HG02973 (cell line): ENCODE data around the gene KIRREL2.
A peak's percentile ranks its signal among the peaks of the same experiment; 100 is the strongest.

Experiments
- ATAC-seq: cut with Tn5 transposase; IDR thresholded peaks from one replicate; pipeline ENCODE4 v1.9.1; 2021; ENCODE audit warnings: moderate library complexity; ENCODE audit not compliant: unreplicated experiment

Gene KIRREL2

DNA sequence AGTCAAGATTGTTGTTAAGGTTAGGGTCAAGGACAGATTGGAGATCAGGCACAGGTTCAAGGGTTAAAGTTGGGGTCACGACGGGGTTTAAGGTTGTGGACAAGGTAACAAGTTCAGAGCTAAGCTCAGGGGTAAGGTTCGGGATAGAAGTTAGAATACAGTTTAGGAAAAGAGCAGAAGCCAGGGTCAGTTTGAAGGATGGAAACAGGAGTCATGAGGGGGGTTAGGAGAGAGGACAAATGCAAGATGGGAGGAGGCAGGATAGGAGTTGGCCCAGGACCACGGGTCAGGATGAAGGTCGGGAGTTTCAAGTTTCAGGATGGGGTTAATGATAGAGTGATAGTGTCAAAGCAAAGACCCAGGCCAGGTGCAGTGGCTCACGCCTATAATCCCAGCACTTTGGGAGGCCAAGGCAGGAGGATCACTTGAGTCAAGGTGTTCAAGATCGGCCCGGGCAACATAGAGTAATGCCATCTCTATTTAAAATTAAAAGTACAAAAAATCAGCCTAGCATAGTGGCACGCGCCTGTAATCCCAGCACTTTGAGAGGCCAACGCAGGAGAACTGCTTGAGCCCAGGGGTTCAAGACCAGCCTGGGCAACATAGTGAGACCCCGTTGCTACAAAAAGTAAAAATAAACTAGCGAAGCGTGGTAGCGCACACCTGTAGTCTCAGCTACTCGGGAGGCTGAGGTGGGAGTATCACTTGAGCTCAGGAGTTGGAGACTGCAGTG, 12.1 kb upstream of the KIRREL2 start:
- ATAC-seq, result no peak

DNA sequence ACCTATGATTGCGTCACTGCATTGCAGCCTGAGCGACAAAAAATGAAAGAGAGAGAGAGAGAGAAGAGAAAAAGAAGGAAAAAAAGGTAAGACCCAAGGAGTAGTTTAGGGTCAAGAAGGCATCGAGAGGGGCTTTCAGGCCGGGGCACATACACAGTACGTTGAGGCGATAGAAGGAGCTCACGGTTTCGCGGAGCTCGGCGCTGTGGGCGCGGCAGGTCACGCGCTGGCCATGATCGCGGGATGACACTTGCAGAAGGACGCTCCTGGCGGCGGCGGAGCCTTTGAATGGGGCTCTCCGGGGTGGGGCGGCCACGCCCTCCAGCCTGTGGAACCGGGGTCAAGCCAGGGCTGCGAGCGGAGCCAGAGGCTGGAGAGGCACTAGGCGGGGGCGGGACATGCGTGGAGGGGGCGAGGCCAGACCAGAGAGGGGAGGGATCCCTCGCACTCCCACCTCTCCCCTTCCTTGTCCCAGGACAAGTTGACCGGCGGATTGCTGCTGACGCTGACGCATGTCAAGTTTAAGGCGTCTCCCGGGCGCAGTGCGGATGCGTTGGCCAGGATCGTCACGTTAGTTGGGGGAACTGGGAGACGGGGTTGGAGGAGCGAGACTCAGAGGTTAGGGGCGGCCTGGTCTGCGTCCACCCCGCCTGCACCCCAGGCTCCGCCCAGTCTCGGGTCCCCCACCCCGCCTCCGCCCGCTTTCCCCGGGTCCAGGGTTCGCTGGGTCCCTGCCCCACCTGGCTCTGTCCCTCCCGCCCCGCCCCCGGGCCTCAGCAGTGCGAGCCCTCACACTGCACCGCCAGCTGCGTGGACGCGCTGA, 11.3 kb upstream of the KIRREL2 start:
- no peak for ATAC-seq

DNA sequence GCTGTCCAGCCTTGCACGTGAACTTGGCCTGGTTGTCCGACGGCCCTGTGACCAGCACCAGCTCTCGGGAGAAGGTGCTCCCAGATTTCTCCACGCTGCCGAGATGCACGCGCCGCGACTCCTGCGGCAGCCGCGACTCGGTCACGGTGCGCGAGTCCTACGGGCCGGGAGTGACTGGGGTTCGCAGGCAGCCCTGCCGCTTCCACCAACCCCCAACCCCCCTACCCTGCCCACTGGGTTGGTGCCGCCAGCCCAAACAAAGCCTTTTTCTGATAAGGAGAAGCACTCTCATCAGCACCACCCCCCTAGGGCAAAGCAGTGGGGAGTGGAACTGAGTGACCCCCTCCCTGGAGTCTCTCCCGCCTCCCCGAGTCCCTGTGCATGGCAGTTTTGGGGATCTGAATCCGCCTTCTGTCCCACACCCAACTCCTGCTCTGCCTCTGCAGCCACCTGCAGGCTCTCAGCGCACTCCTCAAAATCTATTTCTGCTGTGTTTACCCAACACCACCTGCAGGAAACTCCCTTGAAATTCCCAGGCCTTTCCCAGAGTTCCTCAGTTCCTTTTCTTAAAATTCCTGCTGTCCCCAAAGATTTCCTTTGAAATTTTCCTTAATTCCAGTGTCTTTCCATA, 10.6 kb upstream of the KIRREL2 start:
- ATAC-seq, result no peak

DNA sequence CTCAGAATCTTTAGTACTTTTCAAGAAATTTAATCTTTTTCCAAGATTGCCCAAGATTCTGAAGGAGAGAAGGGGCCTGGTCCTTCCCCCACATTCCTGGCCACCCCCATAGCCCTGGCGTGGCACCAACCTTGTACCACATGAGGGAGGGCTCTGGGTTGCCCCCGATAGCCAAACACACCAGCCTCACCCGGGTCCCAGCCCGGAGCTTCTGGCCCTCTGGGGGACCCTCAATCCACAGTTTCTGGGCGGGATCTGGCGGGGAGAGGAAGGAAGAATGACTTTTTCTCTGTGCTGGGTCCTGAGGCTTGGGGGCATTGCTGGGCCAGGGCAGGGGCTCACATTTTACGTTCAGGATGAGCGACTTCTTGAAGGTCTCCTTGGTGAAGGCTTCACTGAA, 8.8 kb upstream of the KIRREL2 start:
- no peak for ATAC-seq

DNA sequence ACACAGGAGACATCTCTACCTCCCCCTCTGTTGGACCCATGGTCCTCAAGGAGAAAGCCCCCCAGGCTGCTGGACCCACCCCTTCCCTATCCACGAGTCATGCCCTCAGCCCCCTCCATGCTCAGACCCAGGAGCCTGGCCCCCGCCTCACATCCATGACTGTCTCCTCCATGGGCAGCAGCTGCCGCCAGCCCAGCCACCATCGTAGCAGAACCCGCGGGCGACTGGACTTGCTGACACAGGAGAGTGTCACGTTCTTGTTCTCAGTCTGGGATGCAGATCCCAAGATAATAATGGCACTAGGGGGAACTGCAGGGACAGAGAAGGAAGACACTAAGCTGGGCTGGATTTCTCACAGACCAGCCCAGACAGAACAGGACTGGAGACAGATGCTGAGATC, 8.2 kb upstream of the KIRREL2 start:
- ATAC-seq, result no peak

DNA sequence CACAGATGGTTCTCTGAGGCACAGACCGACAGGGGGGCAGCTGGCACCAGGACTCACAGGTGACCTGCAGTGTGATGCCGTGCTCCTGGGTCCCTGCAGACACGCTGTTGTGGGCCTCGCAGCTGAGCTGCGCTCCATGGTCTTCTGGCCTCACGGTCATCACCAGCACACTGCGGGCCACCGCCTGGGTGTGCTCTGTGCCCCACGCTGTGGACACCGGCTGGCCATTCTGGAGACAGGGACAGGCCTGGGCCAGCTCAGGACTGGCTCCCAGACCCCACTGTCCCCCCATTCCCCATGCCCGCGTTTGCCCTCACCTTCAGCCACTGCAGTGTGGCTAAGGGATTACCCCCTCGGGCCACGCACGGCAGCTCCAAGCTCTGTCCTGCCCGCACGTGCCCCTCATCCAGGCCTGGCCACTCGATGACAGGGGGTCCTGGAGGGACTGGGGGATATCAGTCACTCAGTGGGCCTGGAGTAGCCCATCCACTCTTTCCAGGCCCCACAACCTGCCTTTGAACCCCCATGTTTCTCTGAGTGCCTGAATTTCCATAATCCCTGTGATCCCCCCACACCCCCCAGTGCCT, 7.7 kb upstream of the KIRREL2 start:
- ATAC-seq, result no peak

DNA sequence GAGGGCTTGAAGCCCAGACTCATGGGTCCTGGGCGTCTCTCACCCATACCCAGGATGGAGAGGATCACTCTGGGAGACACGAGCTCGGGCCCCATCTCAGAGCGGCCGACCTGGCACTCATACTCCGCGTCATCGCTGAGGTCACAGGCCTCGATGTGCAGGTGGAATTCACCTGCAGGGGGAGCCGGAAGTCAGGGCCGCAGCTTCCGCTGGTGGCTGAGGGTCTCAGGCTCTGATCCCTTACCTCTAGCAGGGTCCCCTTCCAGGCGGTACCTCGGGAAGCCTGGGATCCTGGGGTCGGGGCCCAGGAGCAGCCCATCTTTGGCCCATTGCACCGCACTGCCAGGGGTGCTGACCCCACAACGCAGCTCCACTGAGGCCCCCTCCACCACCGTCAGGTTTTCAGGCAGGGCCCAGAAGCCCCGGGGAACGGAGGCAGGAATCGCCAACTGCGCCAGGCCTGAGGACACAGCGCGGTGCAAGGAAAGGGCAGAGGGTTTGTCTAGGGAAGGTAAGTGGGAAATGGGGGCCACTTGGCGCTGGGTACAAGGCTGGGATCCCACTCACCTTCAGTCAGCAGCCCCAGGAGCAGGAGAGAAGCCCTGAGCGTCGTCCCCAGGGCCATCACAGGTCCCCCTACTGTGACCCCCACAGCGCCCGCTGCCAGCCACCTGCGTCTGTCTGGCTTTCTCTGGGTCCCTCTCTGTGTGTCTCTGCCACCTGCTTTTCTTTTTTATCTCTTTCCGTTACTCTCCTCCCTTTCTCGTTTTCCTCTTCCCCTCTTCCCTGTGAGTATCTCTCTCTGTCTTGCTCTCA, 5.3 kb upstream of the KIRREL2 start:
- ATAC-seq, result no peak

DNA sequence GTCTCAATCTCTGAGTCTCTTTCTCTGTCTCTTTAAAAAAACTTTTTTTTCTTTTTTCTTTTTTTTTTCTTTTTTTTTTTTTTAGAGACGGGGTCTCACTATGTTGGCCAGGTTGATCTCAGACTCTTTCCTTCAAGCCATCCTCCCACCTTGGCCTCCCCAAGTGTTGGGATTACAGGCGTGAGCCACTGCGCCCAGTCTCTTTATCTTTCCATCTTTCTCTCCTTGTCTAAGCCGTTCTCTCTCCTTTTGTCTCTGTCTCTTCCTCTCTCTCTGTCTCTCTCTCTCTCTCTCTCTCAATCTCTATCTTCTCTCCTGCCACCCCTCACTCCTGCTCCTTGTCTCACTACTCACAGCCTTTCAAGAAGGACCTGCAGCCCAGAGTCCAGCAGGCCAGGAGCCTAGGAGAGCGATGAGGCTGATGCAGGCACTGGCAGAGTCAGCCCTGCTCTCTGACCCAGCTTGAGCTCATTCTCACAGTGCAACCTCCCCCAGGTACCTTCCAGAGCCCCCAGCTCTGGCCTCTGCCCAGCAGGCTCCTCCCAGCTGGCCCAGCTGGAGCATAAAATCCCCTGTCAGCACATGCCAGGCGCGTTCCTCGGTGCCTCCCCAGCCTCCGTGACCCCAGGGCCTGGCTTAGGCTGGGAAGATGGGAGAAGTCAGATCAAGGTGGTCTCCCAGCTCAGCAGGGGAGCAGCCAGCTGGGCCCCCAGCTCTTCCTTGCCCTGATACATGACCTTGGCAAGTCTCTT, 4.5 kb upstream of the KIRREL2 start, which contains the start of gene NPHS1:
Gene NPHS1, minus strand, starts transcription at position 476 of the 752 bp plus-strand sequence. CDS start 667 bp downstream, outside the sequence.
- ATAC-seq, result no peak

DNA sequence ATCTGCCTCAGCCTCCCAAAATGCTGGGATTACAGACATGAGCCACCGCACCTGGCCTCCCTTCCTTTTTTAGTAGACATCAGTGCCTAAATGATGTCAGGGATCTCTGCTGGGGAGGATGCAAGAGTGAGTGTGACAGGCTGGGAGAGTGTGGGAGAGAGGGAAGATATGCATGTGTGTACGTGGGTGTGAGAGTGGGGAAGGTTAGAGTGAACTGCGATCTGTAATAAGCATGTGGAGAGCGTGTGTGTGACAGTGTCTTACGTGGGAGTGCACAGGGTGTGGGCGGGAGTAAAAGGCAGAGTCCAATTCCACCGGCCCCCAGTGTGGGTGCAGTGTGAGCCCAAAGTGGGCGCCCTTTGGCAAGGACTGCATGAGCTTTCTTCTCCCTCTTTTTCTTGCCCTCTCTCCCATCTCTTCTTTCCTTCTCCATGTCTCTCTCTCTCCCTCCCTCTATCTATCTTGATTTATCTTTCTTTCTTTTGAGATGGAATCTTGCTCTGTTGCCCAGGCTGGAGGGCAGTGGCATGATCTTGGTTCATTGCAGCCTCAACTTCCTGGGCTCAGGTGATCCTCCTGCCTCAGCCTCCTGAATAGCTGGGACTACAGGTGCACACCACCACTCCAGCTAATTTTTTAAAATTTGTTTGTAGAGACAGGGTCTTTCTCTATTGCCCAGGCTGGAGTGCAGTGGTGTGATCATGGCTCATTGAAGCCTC, 3.5 kb upstream of the KIRREL2 start:
- no peak for ATAC-seq

DNA sequence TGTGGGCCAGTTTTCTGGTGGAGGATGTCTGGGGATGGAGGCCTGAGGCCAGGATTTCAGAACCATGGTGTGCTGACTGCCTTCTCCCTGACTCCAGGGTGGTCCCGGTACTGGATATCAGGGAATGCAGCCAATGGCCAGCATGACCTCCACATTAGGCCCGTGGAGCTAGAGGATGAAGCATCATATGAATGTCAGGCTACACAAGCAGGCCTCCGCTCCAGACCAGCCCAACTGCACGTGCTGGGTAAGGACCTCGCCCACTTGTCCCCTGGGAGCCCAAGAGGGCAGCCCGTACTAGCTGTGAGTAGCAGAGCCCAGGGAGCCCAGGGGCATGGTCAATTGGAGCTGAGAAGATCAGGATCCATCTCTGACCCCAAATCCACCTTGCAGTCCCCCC, 1.6 kb downstream of the KIRREL2 start:
- no peak for ATAC-seq

DNA sequence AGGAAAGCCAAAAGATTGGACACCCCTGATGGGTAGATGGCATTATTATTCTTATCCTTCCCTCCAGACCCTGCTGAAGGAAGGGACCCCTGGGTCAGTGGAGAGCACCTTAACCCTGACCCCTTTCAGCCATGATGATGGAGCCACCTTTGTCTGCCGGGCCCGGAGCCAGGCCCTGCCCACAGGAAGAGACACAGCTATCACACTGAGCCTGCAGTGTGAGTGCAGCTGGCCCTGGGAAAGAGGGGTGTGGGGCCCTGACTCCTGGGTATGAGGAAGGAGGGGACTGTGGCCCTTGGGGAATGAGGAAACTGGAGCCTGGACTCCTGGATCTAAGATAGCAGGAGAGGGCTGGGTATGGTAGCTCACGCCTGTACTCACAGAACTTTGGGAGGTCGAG, 2.7 kb downstream of the KIRREL2 start:
- ATAC-seq, result no peak

DNA sequence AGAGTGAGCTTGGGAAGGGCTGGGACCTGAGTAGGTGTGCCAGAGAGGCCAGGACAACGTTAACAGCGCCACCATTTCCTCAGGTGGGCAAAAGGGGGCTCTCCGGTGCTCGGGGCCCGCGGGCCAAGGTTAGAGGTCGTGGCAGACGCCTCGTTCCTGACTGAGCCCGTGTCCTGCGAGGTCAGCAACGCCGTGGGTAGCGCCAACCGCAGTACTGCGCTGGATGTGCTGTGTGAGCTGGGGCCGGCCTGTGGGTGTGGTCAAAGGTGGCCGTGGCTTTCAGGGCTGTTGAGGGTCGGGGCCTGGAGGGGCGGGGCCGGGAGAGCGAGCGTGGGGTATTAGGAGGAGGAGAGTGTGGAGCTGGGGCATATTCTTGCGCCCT, 3.7 kb downstream of the KIRREL2 start:
- ATAC-seq, result no peak

DNA sequence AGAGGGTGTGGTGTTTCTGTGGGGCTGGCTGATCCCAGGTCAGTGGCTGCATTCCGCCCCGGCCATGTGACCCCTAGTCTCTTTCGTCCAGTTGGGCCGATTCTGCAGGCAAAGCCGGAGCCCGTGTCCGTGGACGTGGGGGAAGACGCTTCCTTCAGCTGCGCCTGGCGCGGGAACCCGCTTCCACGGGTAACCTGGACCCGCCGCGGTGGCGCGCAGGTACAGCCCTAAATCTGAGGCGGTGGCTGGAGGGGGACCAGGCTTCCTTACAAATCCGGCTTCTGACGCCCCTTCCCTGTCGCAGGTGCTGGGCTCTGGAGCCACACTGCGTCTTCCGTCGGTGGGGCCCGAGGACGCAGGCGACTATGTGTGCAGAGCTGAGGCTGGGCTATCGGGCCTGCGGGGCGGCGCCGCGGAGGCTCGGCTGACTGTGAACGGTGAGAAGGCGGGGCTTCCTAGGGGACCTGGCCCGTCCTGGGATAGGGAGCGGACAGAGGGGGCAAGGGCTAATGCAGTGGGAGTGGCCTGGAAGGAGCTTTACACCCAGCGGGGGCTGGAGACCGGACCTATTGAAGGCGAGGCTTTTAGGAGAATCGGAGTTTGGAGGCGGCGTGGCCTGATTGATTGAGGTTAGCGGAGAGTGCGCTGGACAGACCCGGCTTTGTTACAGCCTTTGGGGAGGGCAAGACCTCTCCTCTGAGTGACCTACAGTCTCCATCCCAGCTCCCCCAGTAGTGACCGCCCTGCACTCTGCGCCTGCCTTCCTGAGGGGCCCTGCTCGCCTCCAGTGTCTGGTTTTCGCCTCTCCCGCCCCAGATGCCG, 4.3 kb downstream of the KIRREL2 start:
- ATAC-seq, result no peak

DNA sequence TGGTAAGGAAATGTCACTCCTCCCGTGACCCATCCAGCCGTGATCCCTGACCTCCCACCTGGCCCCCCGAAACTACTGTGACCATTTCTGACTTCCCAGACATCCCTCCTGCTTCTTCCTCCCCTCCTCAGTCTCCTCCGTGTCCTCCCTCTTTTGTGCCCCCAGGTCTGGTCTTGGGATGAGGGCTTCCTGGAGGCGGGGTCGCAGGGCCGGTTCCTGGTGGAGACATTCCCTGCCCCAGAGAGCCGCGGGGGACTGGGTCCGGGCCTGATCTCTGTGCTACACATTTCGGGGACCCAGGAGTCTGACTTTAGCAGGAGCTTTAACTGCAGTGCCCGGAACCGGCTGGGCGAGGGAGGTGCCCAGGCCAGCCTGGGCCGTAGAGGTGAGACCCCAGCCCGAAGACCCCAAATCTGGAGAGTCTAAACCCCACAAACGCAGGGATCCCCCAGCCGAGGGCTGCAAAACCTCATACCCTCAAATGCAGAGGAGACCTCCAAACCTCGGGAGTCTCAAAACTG, 5.0 kb downstream of the KIRREL2 start:
- ATAC-seq, result no peak

DNA sequence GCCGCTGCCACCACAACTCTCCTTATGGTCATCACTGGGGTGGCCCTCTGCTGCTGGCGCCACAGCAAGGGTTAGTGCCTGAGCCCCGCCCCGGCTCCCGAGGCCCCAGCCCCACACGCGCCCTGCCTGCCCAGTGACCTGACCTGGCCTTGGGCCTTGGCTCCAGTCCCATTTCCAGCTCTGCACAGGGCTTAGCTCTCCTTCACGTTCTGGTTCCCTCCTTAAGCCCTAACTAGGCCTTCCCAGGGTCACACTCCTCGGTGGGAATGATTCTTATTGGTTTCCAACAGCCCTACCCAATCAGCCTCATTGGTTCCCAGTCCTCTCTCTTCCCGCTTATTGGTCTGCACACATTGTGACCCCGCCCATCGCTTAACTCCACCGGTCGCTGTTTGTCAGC, 5.8 kb downstream of the KIRREL2 start:
- ATAC-seq, result no peak

DNA sequence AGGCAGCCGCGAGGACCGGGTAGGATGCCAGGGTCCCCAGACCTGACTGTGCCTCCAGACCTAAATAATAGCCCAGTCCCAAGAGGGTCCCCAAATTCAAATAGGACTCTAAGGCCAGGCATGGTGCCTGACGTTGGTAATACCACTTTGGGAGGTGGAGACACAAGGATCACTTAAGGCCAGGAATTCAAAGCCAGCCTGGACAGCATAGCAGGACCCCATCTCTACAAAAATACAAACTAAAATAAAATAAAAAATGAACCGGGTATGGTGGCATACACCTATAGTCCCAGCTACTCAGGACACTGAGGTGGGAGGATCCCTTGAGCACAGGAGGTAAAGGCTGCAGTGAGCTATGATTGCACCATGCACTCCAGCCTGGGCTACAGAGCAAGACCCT, 6.3 kb downstream of the KIRREL2 start:
- ATAC-seq, result no peak

DNA sequence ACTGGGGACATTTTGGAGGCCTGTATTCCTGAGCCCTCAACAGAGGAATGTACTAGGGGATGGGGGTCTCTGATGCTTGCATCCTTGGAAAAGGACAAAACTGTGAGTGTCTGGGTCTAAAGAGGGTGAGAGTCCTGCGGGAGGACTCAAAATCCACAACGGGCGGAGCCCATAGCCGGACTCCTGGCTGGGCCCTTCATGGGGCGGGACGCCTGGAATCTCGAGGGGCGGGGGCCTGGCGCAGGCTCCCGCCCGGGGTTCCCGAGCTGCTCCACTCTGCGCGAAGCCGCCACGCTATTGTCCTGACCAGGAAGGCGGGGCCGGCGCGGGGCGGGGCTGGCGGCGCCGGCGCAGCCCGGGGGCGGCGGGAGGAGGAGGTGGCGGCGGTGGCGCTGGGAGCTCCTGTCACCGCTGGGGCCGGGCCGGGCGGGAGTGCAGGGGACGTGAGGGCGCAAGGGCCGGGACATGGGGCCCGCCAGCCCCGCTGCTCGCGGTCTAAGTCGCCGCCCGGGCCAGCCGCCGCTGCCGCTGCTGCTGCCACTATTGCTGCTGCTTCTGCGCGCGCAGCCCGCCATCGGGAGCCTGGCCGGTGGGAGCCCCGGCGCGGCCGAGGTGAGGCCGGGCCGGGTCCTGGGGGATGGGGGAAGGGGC, 11.6 kb downstream of the KIRREL2 start, which contains the start of gene APLP1:
Gene APLP1, plus strand, starts transcription at position 403 of the 651 bp plus-strand sequence. Its CDS starts 63 bp downstream, at position 466.
- ATAC-seq, result peak; percentile 39
